Endothelial cell of umbilical vein (primary cell): ENCODE data around the gene ZNF462. TPM values are rescaled to one million over a fixed set of nuclear protein-coding genes. Genes with fewer than 3 reads are reported as not detected.

Source experiments
- BruUV-seq: library from RNA; stranded (reverse); fragments of 400-500 nt; replicated peaks from 2 replicates; lab custom pipeline; 2021; lab: Mats Ljungman, UMichigan
- CTCF ChIA-PET: fragments of 300-600, 350-600 bp; sonication (Branson Sonifier 250); formaldehyde crosslinking; loops from one replicate; lab custom pipeline; 2021; ENCODE audit warnings: antibody characterized with exemption, inconsistent platforms; lab: Charles Lee
- POLR2A ChIA-PET: fragments of 300-600, 350-600 bp; sonication (Branson Sonifier 250); formaldehyde crosslinking; loops from one replicate; lab custom pipeline; 2021; ENCODE audit warnings: antibody characterized with exemption, inconsistent platforms; lab: Charles Lee
- DNase-seq: peaks from one replicate; pipeline ENCODE4 v3.0.0-alpha.2; 2011; ENCODE audit warnings: low read depth, low spot score
- FAIRE-seq: peaks from 2 replicates; lab custom pipeline; 2011; peaks lifted over from hg19 to GRCh38; lab: Jason Lieb, UNC
- H2AFZ ChIP-seq: 2 replicates; pipeline ENCODE4 v1.6.0; 2012; ENCODE audit warnings: low read depth, low read length, control low read depth, inconsistent platforms
- H3K27ac ChIP-seq: 2 replicates; pipeline ENCODE4 v1.5.1; 2011; ENCODE audit warnings: low read depth, mild to moderate bottlenecking, control low read depth, low read length, moderate library complexity; ENCODE audit not compliant: insufficient read depth
- H3K27me3 ChIP-seq, 2 experiments: 2 replicates each; pipeline versions ENCODE4 v1.6.0 to v1.6.1; 2011; ENCODE audit warnings: low read length in 2 of 2, mixed read lengths in 1 of 2; ENCODE audit not compliant: control insufficient read depth in 2 of 2, insufficient read depth in 2 of 2
- H3K36me3 ChIP-seq, 2 experiments: 2 replicates in 1 of 2; 3 replicates in 1 of 2; pipeline ENCODE4 v1.5.1; 2011; ENCODE audit warnings: low read length in 2 of 2, mild to moderate bottlenecking in 1 of 2, moderate library complexity in 1 of 2; ENCODE audit not compliant: control insufficient read depth in 2 of 2, insufficient read depth in 2 of 2; ENCODE audit errors: extremely low read depth in 1 of 2
- H3K4me1 ChIP-seq: 3 replicates; pipeline ENCODE4 v1.5.1; 2011; ENCODE audit warnings: mild to moderate bottlenecking, low read length; ENCODE audit not compliant: control insufficient read depth, insufficient read depth; ENCODE audit errors: extremely low read depth
- H3K4me2 ChIP-seq: 2 replicates; pipeline ENCODE4 v1.6.1; 2011; ENCODE audit warnings: low read length, control low read depth, mixed read lengths; ENCODE audit not compliant: insufficient read depth
- H3K4me3 ChIP-seq, 3 experiments: fragments of 200-600 bp in 1 of 3; sonication (generic), shearing (Covaris generic) in 1 of 3; replicated peaks in 1 of 3; 2 replicates each; pipeline ENCODE4 v1.5.1; 2011 to 2016; ENCODE audit warnings: control low read depth in 3 of 3, low read length in 3 of 3, mild to moderate bottlenecking in 2 of 3, inconsistent platforms in 1 of 3, low read depth in 1 of 3, moderate library complexity in 1 of 3; ENCODE audit not compliant: insufficient read depth in 1 of 3
- H3K79me2 ChIP-seq: 2 replicates; pipeline ENCODE4 v1.6.0; 2012; ENCODE audit warnings: low read length, inconsistent platforms; ENCODE audit not compliant: control insufficient read depth, insufficient read depth
- H3K9ac ChIP-seq: replicated peaks from 2 replicates; pipeline ENCODE3; 2011; ENCODE audit warnings: low read length, control low read depth; ENCODE audit not compliant: insufficient read depth; ENCODE audit errors: extremely low read depth
- H3K9me1 ChIP-seq: replicated peaks from 3 replicates; pipeline ENCODE4 v1.6.0; 2011; ENCODE audit warnings: mild to moderate bottlenecking, low read length; ENCODE audit not compliant: control insufficient read depth, insufficient read depth; ENCODE audit errors: extremely low read depth
- H3K9me3 ChIP-seq: replicated peaks from 2 replicates; pipeline ENCODE4 v1.5.1; 2012; ENCODE audit warnings: low read length, inconsistent platforms; ENCODE audit not compliant: control insufficient read depth, insufficient read depth
- H4K20me1 ChIP-seq: replicated peaks from 2 replicates; pipeline ENCODE3; 2011; ENCODE audit warnings: mild to moderate bottlenecking, low read length; ENCODE audit not compliant: control insufficient read depth, insufficient read depth; ENCODE audit errors: extremely low read depth
- CTCF ChIP-seq, 2 donors: IDR thresholded peaks; 1 replicate in 1 of 2; 2 replicates in 1 of 2; pipeline ENCODE4 v1.5.1; 2011; ENCODE audit warnings: low read length in 2 of 2, mild to moderate bottlenecking in 2 of 2, moderate library complexity in 2 of 2, control low read depth in 1 of 2, inconsistent platforms in 1 of 2, low read depth in 1 of 2; ENCODE audit not compliant: insufficient read depth in 1 of 2; ENCODE audit errors: extremely low read depth in 1 of 2
- EZH2 ChIP-seq: IDR thresholded peaks from 2 replicates; pipeline ENCODE4 v1.6.1; 2012; ENCODE audit warnings: borderline replicate concordance, low read depth, mild to moderate bottlenecking, moderate library complexity, low read length, inconsistent platforms; ENCODE audit not compliant: severe bottlenecking
- FOS ChIP-seq: IDR thresholded peaks from 2 replicates; pipeline ENCODE4 v1.6.1; 2011; ENCODE audit warnings: mild to moderate bottlenecking, low read length, moderate library complexity, borderline replicate concordance; ENCODE audit not compliant: insufficient read depth
- GATA2 ChIP-seq: IDR thresholded peaks from 2 replicates; pipeline ENCODE4 v1.7.0; 2011; ENCODE audit warnings: low read depth, mild to moderate bottlenecking, moderate library complexity, mixed read lengths, low read length; ENCODE audit not compliant: insufficient read length, insufficient read depth
- JUN ChIP-seq: IDR thresholded peaks from 2 replicates; pipeline ENCODE4 v1.6.1; 2011; ENCODE audit warnings: borderline replicate concordance, low read depth; ENCODE audit not compliant: insufficient read length, insufficient read depth
- MAX ChIP-seq: IDR thresholded peaks from 2 replicates; pipeline ENCODE4 v1.6.1; 2011; ENCODE audit not compliant: insufficient read depth, insufficient read length
- MYC ChIP-seq: IDR thresholded peaks from one replicate; pipeline ENCODE4 v1.6.1; 2011; ENCODE audit warnings: mild to moderate bottlenecking, low read depth, low read length
- POLR2A ChIP-seq: IDR thresholded peaks from 2 replicates; pipeline ENCODE4 v1.6.1; 2012; ENCODE audit warnings: low read depth, mild to moderate bottlenecking, control low read depth, low read length
- POLR2AphosphoS5 ChIP-seq: IDR thresholded peaks from 2 replicates; pipeline ENCODE4 v1.6.1; 2012; ENCODE audit warnings: low read depth, mild to moderate bottlenecking, control low read depth, low read length, moderate library complexity; ENCODE audit not compliant: insufficient read depth
- dilution Hi-C: fragments of 300-500 bp; cut with MboI; formaldehyde crosslinking; loops from one replicate; pipeline ENCODE4 v1.15.0; 2019; ENCODE audit warnings: low sequenced_read_pairs; ENCODE audit not compliant: extremely low pct_ligation_motif_present
- intact Hi-C: fragments of 100-400 bp; cut with micrococcal nuclease; formaldehyde crosslinking; loops from one replicate; pipeline ENCODE4 v1.10.0; 2022
- polyA plus RNA-seq, 4 experiments: library from polyadenylated mRNA; depleted of rRNA in 3 of 4; stranded (reverse) in 3 of 4; unstranded in 1 of 4; fragments of >200 nt; gene quantifications; 2 replicates each; pipeline versions ENCODE4 v1.2.1 to v1.2.3, GENCODE V29; 2011 to 2012; ENCODE audit warnings: missing spikeins in 1 of 4
- total RNA-seq: library from RNA; stranded (reverse); gene quantifications from 2 replicates; pipeline ENCODE4 v1.2.3, GENCODE V29; 2021

The ZNF462 gene
- total and polyA plus RNA-seq, 2 donors (not counting 3 experiments of a cell fraction or from before 2014, with no cell fraction given), result 6.2 to 24.7 TPM

DNA sequence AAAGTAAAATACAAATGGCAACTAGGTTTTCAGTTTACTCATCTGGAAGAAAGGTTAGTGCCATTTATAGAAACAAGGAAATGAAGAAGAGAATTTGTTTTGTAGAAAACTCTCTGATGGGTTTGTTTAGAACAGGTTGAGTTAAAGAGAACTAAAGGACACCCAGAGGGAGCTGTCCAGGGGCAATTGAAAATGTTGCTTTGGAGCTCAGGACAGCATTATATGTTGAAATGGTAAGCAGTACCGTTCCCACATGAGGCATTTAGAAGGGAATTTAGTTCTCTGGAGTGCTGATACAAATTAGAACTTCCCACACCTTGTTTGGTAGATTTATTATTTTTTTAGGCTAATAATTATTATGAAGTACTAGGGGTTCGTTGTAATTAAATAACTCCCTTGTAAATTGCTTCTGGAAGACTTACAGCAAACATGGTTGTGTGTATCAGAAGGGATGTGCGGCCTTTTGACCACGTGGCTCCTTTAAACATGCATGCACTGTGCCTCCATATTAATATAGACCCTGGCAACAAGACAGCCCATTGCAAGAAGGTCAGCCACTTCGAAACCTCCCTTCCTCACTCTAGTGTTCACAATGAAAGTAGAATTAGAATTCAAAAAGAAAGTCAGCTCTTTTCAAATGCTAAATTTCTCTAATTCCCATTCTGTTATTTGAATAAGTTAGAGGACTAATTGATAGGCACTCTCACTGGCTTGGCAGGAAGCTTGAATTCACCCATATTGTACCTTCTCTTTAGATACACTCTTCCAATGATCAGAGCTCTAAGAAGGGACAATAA lies 71.7 kb downstream of the ZNF462 start:
- H3K27me3 ChIP-seq, result no peaks in the 10 kb centered on the region
- no peaks in the 10 kb centered on the region for H3K4me1 ChIP-seq
- peaks cover 8 to 17% of the 10 kb centered on the region in 2 experiments for H3K36me3 ChIP-seq
- ChIA-PET CTCF (interaction anchor here (1.3 kb wide), 1 partner anchor 18 kb away, joined by 4 read pairs; no protein-coding TSS in a partner anchor), POLR2A (no interaction called here)
- H4K20me1 ChIP-seq, result no peaks in the 10 kb centered on the region
- no peak for TF ChIP-seq GATA2
- no peak for TF ChIP-seq POLR2AphosphoS5
- no peak for TF ChIP-seq MYC
- no peak for TF ChIP-seq FOS
- no peak for TF ChIP-seq CTCF (IDR thresholded peaks at IDR 0.05; ENCODE audit: extremely low read depth in 1 of 2, insufficient read depth in 1 of 2, low read depth in 1 of 2, low read length in 2 of 2)
- no peak for TF ChIP-seq JUN
- no peak for TF ChIP-seq MAX
- TF ChIP-seq EZH2, result no peak
- TF ChIP-seq POLR2A, result no peak
- no peak for DNase-seq
- no peaks in the 10 kb centered on the region for H3K9me1 ChIP-seq
- no peak overlapping the region for H3K27ac ChIP-seq
- H2AFZ ChIP-seq, result no peak overlapping the region
- intact Hi-C loops (no loop called here), dilution Hi-C loops (no loop called here)
- BruUV-seq, result no TSS peak
- no peaks in the 10 kb centered on the region for H3K79me2 ChIP-seq
- H3K4me2 ChIP-seq, result no peak overlapping the region
- no peaks in the 10 kb centered on the region for H3K9me3 ChIP-seq
- no peak overlapping the region for H3K4me3 ChIP-seq
- FAIRE-seq, result no peak
- H3K9ac ChIP-seq, result no peak overlapping the region
